A549 (cell line): ENCODE results near the gene TTC27. TPM values are rescaled to one million over a fixed set of nuclear protein-coding genes. Genes with fewer than 3 reads are reported as not detected.
A peak's percentile ranks its signal among the peaks of the same experiment; 100 is the strongest.

Experiments used
- ATAC-seq, 2 experiments: fragments of 200-7000 bp in 1 of 2; fragments of >200 bp in 1 of 2; cut with Nextera tagmentation in 1 of 2; cut with Tn5 transposase in 1 of 2; 3 replicates each; pipeline versions ENCODE4 v1.8.0 to v1.9.1; 2018 to 2020; ENCODE audit warnings: mild to moderate bottlenecking in 1 of 2, moderate library complexity in 1 of 2
- CTCF ChIA-PET: fragments of 300-600 bp; sonication (Branson Sonifier 250); formaldehyde crosslinking; extraction: SDS; loops from one replicate; lab custom pipeline; 2021; ENCODE audit warnings: antibody characterized with exemption, inconsistent platforms; lab: Yijun Ruan, JAX
- POLR2A ChIA-PET: fragments of 350-600 bp; formaldehyde crosslinking; extraction: SDS; loops from one replicate; lab custom pipeline; 2021; ENCODE audit warnings: antibody characterized with exemption, inconsistent platforms; lab: Yijun Ruan, JAX
- DNase-seq, 2 experiments: peaks; one replicate each; pipeline versions ENCODE4 v3.0.0 to v3.0.0-alpha.2; 2011 to 2016; ENCODE audit warnings: low read depth in 1 of 2, low spot score in 1 of 2
- FAIRE-seq: peaks from 2 replicates; lab custom pipeline; 2011; peaks lifted over from hg19 to GRCh38; lab: Jason Lieb, UNC
- H3K27ac ChIP-seq, 2 experiments: fragments of >200 bp; sonication (Bioruptor Twin); formaldehyde crosslinking; 3 replicates each; pipeline ENCODE4 v1.5.1; 2016 to 2017
- H3K4me1 ChIP-seq: fragments of >200 bp; sonication (Bioruptor Twin); formaldehyde crosslinking; 3 replicates; pipeline ENCODE4 v1.6.1; 2016
- H3K4me2 ChIP-seq: fragments of >200 bp; sonication (Bioruptor Twin); formaldehyde crosslinking; 3 replicates; pipeline ENCODE4 v1.6.1; 2016
- H3K4me3 ChIP-seq: fragments of >200 bp; sonication (Bioruptor Twin); formaldehyde crosslinking; 3 replicates; pipeline ENCODE4 v1.5.1; 2016
- H3K9me3 ChIP-seq: fragments of >200 bp; sonication (Bioruptor Twin); formaldehyde crosslinking; 3 replicates; pipeline ENCODE4 v1.6.1; 2016
- BHLHE40 ChIP-seq: IDR thresholded peaks from 2 replicates; pipeline ENCODE4 v1.6.1; 2012; ENCODE audit warnings: low read depth, low read length, inconsistent platforms
- CBX8 ChIP-seq: fragments of 200-600 bp; sonication (generic); IDR thresholded peaks from 2 replicates; pipeline ENCODE4 v1.6.1; 2016
- CEBPB ChIP-seq, 2 experiments: fragments of >200 bp in 1 of 2; sonication (Bioruptor Twin) in 1 of 2; formaldehyde crosslinking in 1 of 2; IDR thresholded peaks; 2 replicates each; pipeline ENCODE4 v1.6.1; 2012 to 2016
- CHD2 ChIP-seq: fragments of 150-350 bp; IDR thresholded peaks from 2 replicates; pipeline ENCODE4 v1.6.1; 2014; ENCODE audit warnings: low read length; ENCODE audit not compliant: partially characterized antibody
- CHD4 ChIP-seq: fragments of 200-600 bp; sonication (generic); IDR thresholded peaks from 2 replicates; pipeline ENCODE4 v1.6.1; 2016; ENCODE audit warnings: antibody characterized with exemption, mild to moderate bottlenecking, borderline replicate concordance
- CTCF ChIP-seq: fragments of >200 bp; sonication (Bioruptor Twin); formaldehyde crosslinking; IDR thresholded peaks from 3 replicates; pipeline ENCODE4 v1.5.1; 2016
- EHF ChIP-seq: fragments of 250-450 bp; sonication (Bioruptor Pico); IDR thresholded peaks from 2 replicates; pipeline ENCODE4 v1.5.0; 2020; ENCODE audit warnings: mild to moderate bottlenecking
- EHMT2 ChIP-seq: fragments of 200-600 bp; sonication (generic); IDR thresholded peaks from 2 replicates; pipeline ENCODE4 v1.6.1; 2016; ENCODE audit warnings: antibody characterized with exemption, low read depth, mild to moderate bottlenecking, moderate library complexity
- ELK1 ChIP-seq: fragments of 150-350 bp; IDR thresholded peaks from 2 replicates; pipeline ENCODE4 v1.6.1; 2014; ENCODE audit warnings: low read depth, mild to moderate bottlenecking, low read length
- ESRRA ChIP-seq: fragments of 150-350 bp; IDR thresholded peaks from 2 replicates; pipeline ENCODE4 v1.6.1; 2014; ENCODE audit warnings: mild to moderate bottlenecking, low read length, borderline replicate concordance
- FOSB ChIP-seq: fragments of 250-450 bp; sonication (Bioruptor Pico); IDR thresholded peaks from 2 replicates; pipeline ENCODE4 v1.5.0; 2020; ENCODE audit warnings: mild to moderate bottlenecking, moderate library complexity
- FOSL2 ChIP-seq, 2 experiments: fragments of 450-650 bp in 1 of 2; fragments of >200 bp in 1 of 2; sonication (Bioruptor Twin) in 1 of 2; formaldehyde crosslinking; IDR thresholded peaks; 2 replicates each; pipeline versions ENCODE4 v1.5.0 to v1.6.1; 2016 to 2020; ENCODE audit warnings: mild to moderate bottlenecking in 1 of 2, moderate library complexity in 1 of 2
- GATA3 ChIP-seq: IDR thresholded peaks from 2 replicates; pipeline ENCODE4 v1.6.1; 2012; ENCODE audit warnings: borderline replicate concordance
- HDAC2 ChIP-seq: fragments of 200-600 bp; sonication (generic); IDR thresholded peaks from 2 replicates; pipeline ENCODE4 v1.6.1; 2016
- HEYL ChIP-seq: fragments of 250-450 bp; sonication (Bioruptor Pico); IDR thresholded peaks from 2 replicates; pipeline ENCODE4 v1.8.0; 2021; ENCODE audit warnings: mild to moderate bottlenecking, moderate library complexity
- JUN ChIP-seq, 2 experiments: fragments of >200 bp; sonication (Bioruptor Twin); formaldehyde crosslinking; IDR thresholded peaks; 2 replicates in 1 of 2; 3 replicates in 1 of 2; pipeline ENCODE4 v1.6.1; 2016 to 2017
- JUNB ChIP-seq: fragments of >200 bp; sonication (Bioruptor Twin); formaldehyde crosslinking; IDR thresholded peaks from 2 replicates; pipeline ENCODE4 v1.6.1; 2016
- KDM5A ChIP-seq: fragments of 200-600 bp; sonication (generic); IDR thresholded peaks from 2 replicates; pipeline ENCODE4 v1.6.1; 2016; ENCODE audit warnings: antibody characterized with exemption, mild to moderate bottlenecking
- NFE2L2 ChIP-seq: fragments of 150-350 bp; conservative IDR thresholded peaks from 2 replicates; pipeline ENCODE4 v1.6.1; 2014; ENCODE audit warnings: low read length
- NPAS2 ChIP-seq: fragments of 250-450 bp; sonication (Bioruptor Pico); IDR thresholded peaks from 2 replicates; pipeline ENCODE4 v1.8.0; 2022; ENCODE audit warnings: mild to moderate bottlenecking, moderate library complexity, borderline replicate concordance
- NR3C1 ChIP-seq: fragments of >200 bp; sonication (Bioruptor Twin); formaldehyde crosslinking; IDR thresholded peaks from 3 replicates; pipeline ENCODE4 v1.6.1; 2017
- POLR2A ChIP-seq: IDR thresholded peaks from 2 replicates; pipeline ENCODE4 v1.6.1; 2012; ENCODE audit warnings: mild to moderate bottlenecking, low read length
- RFX5 ChIP-seq: fragments of 450-650 bp; IDR thresholded peaks from 2 replicates; pipeline ENCODE4 v1.7.1; 2014; ENCODE audit warnings: antibody characterized with exemption, mild to moderate bottlenecking, moderate library complexity
- RNF2 ChIP-seq: fragments of 200-600 bp; sonication (generic); IDR thresholded peaks from 2 replicates; pipeline ENCODE4 v1.6.1; 2016; ENCODE audit warnings: low read depth, mild to moderate bottlenecking, antibody characterized with exemption, moderate library complexity, borderline replicate concordance
- SMC3 ChIP-seq: fragments of >200 bp; sonication (Bioruptor Twin); formaldehyde crosslinking; IDR thresholded peaks from 3 replicates; pipeline ENCODE4 v1.6.1; 2018; ENCODE audit warnings: inconsistent platforms
- SREBF2 ChIP-seq: fragments of 450-650 bp; IDR thresholded peaks from 2 replicates; pipeline ENCODE4 v1.6.1; 2014; ENCODE audit warnings: mild to moderate bottlenecking, moderate library complexity
- WGBS: methylation state at CpG from one replicate; pipeline ENCODE4 v1.1.6; 2017; ENCODE audit errors: missing lambda C conversion rate; 5-methylcytosine and 5-hydroxymethylcytosine counted together
- polyA plus RNA-seq, 4 experiments: library from polyadenylated mRNA; depleted of rRNA in 3 of 4; stranded (reverse); fragments of >200 nt; fragmentation: RNase III in 1 of 4; extraction: RNeasy Plus Mini Kit Qiagen cat#74134 plus additional on column Dnase treatment in 1 of 4; gene quantifications; 2 replicates in 3 of 4; 3 replicates in 1 of 4; pipeline ENCODE4 v1.2.3, GENCODE V29; 2011 to 2017
- TF ChIP-seq, protein P1 (sequence below): fragments of 450-650 bp; IDR thresholded peaks from 2 replicates; pipeline ENCODE4 v1.6.1; 2014; ENCODE audit warnings: antibody characterized with exemption
- TF ChIP-seq, protein P2 (sequence below): fragments of 250-450 bp; sonication (Bioruptor Pico); IDR thresholded peaks from 2 replicates; pipeline ENCODE4 v1.5.0; 2020; ENCODE audit warnings: low read depth, mild to moderate bottlenecking, moderate library complexity
- TF ChIP-seq, protein P3 (sequence below): IDR thresholded peaks from 2 replicates; pipeline ENCODE4 v1.6.1; 2012
- TF ChIP-seq, protein P4 (sequence below): fragments of >200 bp; sonication (Bioruptor Twin); formaldehyde crosslinking; IDR thresholded peaks from 2 replicates; pipeline ENCODE4 v1.6.1; 2016

Gene TTC27
- polyA plus RNA-seq, 2 of the 4 experiments (the other 2 are of a cell fraction), result 21.7 to 56.2 TPM

DNA sequence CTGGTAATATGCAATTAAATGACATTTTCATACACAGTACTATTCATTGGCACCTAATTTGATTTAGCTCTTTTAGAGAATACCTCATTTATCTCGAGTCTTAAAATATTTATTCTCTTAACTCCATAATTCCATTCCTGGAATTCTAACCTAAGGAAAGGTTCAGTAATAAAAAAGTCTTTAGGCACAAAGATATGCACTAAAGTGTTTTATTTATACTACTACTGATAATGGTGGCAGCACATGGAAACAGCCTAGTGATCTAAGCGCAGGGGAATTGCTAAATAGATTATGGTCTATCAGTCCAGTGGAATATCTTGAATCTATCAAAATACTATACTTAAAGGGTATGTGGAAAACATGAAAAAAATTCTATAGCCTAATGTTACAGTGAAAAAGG, 176.4 kb downstream of the TTC27 start:
- no peak for DNase-seq
- peaks cover 16% of the 10 kb centered on the region for H3K4me1 ChIP-seq
- ChIA-PET CTCF (interaction anchor here (0.6 to 1.2 kb wide), 3 partner anchors 15 to 1576 kb away, joined by 3 read pairs; no protein-coding TSS in a partner anchor), POLR2A (no interaction called here)
- no peak overlapping the region for H3K27ac ChIP-seq
- H3K4me2 ChIP-seq, result no peak overlapping the region
- ATAC-seq, result no peak
- no peak for TF ChIP-seq CBX8
- no peak for TF ChIP-seq GATA3
- TF ChIP-seq ELK1, result no peak
- no peak for TF ChIP-seq CEBPB (IDR thresholded peaks at IDR 0.05)
- no peak for TF ChIP-seq CHD2
- TF ChIP-seq POLR2A, result no peak
- TF ChIP-seq BHLHE40, result no peak
- no peak for TF ChIP-seq HDAC2
- no peak for TF ChIP-seq ESRRA
- WGBS, result 93% methylated on average over 2 of the region's 2 CpGs
- no peak for FAIRE-seq
- no peaks in the 10 kb centered on the region for H3K9me3 ChIP-seq
- H3K4me3 ChIP-seq, result no peak overlapping the region

- FAIRE-seq (no peak), DNase-seq (peak; percentile 38 to 59), ATAC-seq (peak; percentile 86)
- Histone ChIP-seq H3K4me2 (peak overlapping the region; percentile 47), H3K27ac (peak overlapping the region in 1 of 2 experiments; percentile 42; a peak in 2 of 6 replicates), H3K9me3 (no peaks in the 10 kb centered on the region), H3K4me3 (no peak overlapping the region), H3K4me1 (peaks cover 16% of the 10 kb centered on the region)
- 26% methylated on average over 4 of the region's 4 CpGs for WGBS
- TF ChIP-seq FOSL2 (IDR thresholded peaks at IDR 0.05), result peak; percentile 32; the same call in 1 of the 2 replicates
- peak; percentile 51 for TF ChIP-seq FOSL2 (CRISPR knock-in tag; IDR thresholded peaks at IDR 0.05)
- TF ChIP-seq EHF (CRISPR knock-in tag), result no peak
- TF ChIP-seq JUNB, result peak; percentile 30; the same call in 1 of the 2 replicates
- no peak for TF ChIP-seq SMC3
- TF ChIP-seq, protein P1, sequence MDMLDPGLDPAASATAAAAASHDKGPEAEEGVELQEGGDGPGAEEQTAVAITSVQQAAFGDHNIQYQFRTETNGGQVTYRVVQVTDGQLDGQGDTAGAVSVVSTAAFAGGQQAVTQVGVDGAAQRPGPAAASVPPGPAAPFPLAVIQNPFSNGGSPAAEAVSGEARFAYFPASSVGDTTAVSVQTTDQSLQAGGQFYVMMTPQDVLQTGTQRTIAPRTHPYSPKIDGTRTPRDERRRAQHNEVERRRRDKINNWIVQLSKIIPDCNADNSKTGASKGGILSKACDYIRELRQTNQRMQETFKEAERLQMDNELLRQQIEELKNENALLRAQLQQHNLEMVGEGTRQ, result no peak
- TF ChIP-seq NPAS2, result no peak
- TF ChIP-seq GATA3, result peak; percentile 30; the same call in 1 of the 2 replicates
- TF ChIP-seq, protein P2, sequence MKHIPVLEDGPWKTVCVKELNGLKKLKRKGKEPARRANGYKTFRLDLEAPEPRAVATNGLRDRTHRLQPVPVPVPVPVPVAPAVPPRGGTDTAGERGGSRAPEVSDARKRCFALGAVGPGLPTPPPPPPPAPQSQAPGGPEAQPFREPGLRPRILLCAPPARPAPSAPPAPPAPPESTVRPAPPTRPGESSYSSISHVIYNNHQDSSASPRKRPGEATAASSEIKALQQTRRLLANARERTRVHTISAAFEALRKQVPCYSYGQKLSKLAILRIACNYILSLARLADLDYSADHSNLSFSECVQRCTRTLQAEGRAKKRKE (CRISPR knock-in tag), result no peak
- TF ChIP-seq, protein P3, sequence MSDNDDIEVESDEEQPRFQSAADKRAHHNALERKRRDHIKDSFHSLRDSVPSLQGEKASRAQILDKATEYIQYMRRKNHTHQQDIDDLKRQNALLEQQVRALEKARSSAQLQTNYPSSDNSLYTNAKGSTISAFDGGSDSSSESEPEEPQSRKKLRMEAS, result peak; percentile 30; the same call in 1 of the 2 replicates
- no peak for TF ChIP-seq HEYL (CRISPR knock-in tag)
- ChIA-PET CTCF (interaction anchor here (0.6 to 1.5 kb wide), 2 partner anchors 95 to 228 kb away, joined by 3 to 4 read pairs; no protein-coding TSS in a partner anchor), POLR2A (interaction anchor here (1.0 kb wide), 1 partner anchor 139 kb away, joined by 3 read pairs; no protein-coding TSS in a partner anchor)
Observed at GRCh38 chr2:32805104-32806095, 177.6 kb downstream of the TTC27 start.

GRCh38 chr2:32806857-32807256, 179.0 kb downstream of the TTC27 start:
- no peak for DNase-seq
- H3K4me1 ChIP-seq, result peaks cover 16% of the 10 kb centered on the region
- H3K27ac ChIP-seq, result no peak overlapping the region
- no peak overlapping the region for H3K4me2 ChIP-seq
- ChIA-PET POLR2A (no interaction called here), CTCF (no interaction called here)
- H3K4me3 ChIP-seq, result no peak overlapping the region
- no peak for FAIRE-seq
- 56% methylated on average over 1 of the region's 1 CpG for WGBS
- ATAC-seq, result no peak
- H3K9me3 ChIP-seq, result no peaks in the 10 kb centered on the region
- TF ChIP-seq JUN (IDR thresholded peaks at IDR 0.05), result no peak
- no peak for TF ChIP-seq FOSB (CRISPR knock-in tag)
- TF ChIP-seq, protein P4, sequence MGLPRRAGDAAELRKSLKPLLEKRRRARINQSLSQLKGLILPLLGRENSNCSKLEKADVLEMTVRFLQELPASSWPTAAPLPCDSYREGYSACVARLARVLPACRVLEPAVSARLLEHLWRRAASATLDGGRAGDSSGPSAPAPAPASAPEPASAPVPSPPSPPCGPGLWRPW, result no peak
- no peak for TF ChIP-seq SMC3
- no peak for TF ChIP-seq KDM5A
- no peak for TF ChIP-seq RFX5
- TF ChIP-seq NFE2L2, result no peak
- no peak for TF ChIP-seq HEYL (CRISPR knock-in tag)
- no peak for TF ChIP-seq CHD4
- TF ChIP-seq CTCF, result no peak
- TF ChIP-seq EHMT2, result no peak
- TF ChIP-seq RNF2, result no peak
- no peak for TF ChIP-seq NR3C1
- no peak for TF ChIP-seq SREBF2
- TF ChIP-seq CBX8, result no peak
